Activated CD4-positive, alpha-beta T cell treated with anti-CD3 and anti-CD28 coated beads, Interleukin-2, Interleukin-6, amounts not matched to agents 100 ng/mL and 50 ng/mL, durations not matched to agents 16 hours and 8 hours (primary cell): ENCODE data around the gene MOV10L1.

Source experiments
- DNase-seq: peaks from one replicate; pipeline ENCODE4 v3.0.0-alpha.2; 2020

Gene MOV10L1

GRCh38 chr22:50208430-50208938 lies 118.7 kb downstream of the MOV10L1 start:
- DNase-seq, result no peak

- no peak for DNase-seq
Measured at GRCh38 chr22:50208939-50209892, 119.4 kb downstream of the MOV10L1 start.

GRCh38 chr22:50209893-50210292 lies 120.1 kb downstream of the MOV10L1 start:
- peak; percentile 73 for DNase-seq

DNA sequence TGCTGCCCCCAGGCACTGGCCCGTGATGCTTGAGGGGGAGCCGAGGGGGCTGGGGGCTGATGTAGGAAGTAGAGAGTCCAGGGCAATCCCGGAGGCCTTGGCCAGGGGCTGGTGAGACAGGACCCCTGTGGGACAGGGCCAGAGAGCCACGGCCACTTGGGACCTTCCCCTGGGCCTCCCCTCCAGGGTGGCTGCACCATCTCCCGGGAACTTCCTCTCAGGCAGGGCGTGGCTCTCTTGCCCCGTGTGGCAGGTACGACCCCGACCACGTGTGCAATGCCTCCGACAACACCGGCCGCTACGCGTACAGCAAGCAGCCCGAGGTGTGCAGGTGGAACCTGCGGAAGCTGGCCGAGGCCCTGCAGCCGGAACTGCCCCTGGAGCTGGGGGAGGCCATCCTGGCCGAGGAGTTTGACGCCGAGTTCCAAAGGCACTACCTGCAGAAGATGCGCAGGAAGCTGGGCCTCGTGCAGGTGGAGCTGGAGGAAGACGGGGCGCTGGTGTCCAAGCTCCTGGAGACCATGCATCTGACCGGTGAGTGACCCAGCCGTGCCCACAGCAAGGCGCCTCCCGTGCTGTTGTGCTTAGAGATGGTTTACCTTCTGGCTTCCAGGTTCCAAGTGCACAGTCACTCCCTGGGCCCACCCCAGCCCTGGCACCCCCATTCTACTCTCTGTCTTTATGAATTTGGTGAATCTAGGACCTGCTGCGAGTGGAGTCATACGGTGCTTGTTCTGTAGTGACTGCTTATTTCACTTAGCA lies 120.8 kb downstream of the MOV10L1 start:
- no peak for DNase-seq

GRCh38 chr22:50211147-50211546 lies 121.3 kb downstream of the MOV10L1 start:
- no peak for DNase-seq
